Activated CD8-positive, alpha-beta memory T cell treated with anti-CD3 and anti-CD28 coated beads for 1 hour (primary cell): Measurements from ENCODE around the gene GLRA3.
"Not testable (repeated sequence)": the region's sequence is repeated elsewhere in the genome, so short reads cannot be mapped to it uniquely, and the experiment has no call there.

ENCODE experiments used
- DNase-seq, 2 donors: peaks; one replicate each; pipeline ENCODE4 v3.0.0-alpha.2; 2020; ENCODE audit warnings: low read depth in 1 of 2; ENCODE audit errors: extremely low read depth in 1 of 2

Gene GLRA3

GRCh38 chr4:174716986-174717770 lies 111.9 kb downstream of the GLRA3 start:
- DNase-seq, result no peak

GRCh38 chr4:174714393-174715211 lies 114.4 kb downstream of the GLRA3 start:
- no peak for DNase-seq

DNA sequence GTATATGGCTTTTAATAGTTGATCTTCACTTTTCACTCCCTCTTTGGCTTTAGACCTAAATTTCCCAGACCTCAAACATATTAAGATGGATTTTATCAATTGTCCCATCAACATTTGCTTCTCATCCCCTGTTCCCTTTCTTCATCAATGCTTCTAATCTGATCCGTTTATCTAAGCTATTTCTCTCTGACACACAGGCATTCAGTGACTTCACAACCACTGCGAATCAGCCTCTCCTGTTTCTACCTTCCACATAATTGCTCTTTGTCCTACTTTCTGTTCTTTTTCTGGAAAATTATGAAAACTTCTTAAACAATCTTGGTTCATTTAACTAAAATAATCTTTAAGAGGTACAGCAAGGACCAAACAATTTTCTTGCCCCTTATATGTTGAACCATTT lies 115.2 kb downstream of the GLRA3 start:
- DNase-seq, result no peak

DNA sequence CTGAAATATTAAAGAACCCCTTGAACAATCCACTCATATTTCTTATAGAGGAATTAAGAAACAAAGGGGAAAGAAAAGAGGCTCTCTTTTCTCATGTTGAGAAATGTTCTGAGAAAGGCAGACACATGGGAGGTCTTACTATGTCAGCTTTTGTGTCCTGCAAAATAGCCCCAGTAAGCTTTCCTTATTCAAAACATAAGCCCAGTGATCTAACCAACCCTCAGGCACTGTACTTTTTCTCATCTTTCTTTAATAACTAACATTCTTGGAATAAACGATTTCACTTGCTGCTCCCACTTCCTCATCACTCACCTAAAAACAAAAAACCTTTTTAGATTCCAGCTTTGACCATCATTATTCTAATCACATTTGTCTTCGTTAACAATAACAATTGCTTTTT lies 115.9 kb downstream of the GLRA3 start:
- DNase-seq, result no peak

GRCh38 chr4:174709526-174709925 lies 119.5 kb downstream of the GLRA3 start:
- no peak for DNase-seq

DNA sequence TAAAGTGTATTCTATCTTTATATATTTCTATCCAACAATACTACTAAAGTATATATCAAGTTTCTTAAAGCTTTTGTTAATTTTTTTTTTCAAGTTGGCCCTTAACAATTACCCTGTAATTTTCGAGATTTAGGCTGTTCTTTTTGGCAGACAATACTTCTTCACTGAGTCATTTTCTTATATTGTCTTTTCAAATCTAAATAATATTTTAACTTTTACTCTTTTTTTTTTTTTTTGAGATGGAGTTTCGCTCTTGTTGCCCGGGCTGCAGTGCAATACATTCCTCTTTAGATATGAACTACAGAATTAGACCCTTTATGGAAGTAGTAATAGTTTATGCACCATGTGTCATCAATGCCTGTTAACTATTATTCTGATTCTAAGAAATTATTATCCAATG lies 120.7 kb downstream of the GLRA3 start:
- DNase-seq, result no peak

DNA sequence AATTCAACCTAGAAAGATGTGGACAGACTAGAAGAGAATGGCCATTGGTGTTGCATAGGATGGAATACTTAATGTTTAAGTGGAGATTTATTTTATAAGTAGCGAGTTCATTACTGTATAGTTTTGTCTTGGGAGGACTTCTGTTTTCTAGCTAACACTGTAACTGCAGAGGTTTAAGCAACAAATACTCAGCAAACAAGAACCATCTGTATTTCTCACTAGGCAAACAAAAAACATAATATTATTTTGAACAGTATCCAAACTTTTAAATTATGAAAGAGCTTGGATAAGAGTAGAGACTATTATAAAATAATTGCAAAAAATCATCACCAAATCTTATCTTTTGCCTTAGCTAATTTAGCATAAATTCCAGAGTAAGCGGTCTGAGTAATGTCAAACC lies 121.1 kb downstream of the GLRA3 start:
- DNase-seq, result no peak

DNA sequence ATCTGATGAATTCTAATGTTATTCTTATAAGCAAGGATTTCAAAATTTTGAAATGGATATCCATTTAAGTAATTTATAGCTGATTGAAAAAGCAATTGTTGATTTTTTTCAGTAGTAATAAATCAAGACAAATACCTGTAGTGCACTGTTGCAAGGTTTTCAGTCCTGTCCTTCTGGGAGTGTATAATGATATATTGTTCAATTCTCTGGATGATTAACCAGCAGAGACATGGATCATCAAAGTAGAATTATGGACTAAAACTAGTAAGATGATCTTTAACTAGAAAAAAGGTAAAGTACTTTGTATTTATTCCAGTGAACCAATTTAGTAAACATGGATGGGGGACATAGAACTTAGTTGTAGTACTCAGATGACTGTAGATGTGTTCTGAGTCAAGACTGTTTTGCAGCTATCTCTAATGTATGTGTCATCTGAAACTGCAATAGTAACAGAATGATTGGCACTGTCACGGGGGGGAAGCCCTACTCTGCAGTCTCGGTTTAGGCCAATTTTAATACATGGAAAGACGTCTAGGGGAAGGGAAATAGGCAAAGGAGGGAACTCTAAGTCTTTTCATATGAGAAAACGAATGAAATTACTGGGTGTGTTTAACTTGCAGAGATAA lies 121.9 kb downstream of the GLRA3 start:
- DNase-seq, result no peak

DNA sequence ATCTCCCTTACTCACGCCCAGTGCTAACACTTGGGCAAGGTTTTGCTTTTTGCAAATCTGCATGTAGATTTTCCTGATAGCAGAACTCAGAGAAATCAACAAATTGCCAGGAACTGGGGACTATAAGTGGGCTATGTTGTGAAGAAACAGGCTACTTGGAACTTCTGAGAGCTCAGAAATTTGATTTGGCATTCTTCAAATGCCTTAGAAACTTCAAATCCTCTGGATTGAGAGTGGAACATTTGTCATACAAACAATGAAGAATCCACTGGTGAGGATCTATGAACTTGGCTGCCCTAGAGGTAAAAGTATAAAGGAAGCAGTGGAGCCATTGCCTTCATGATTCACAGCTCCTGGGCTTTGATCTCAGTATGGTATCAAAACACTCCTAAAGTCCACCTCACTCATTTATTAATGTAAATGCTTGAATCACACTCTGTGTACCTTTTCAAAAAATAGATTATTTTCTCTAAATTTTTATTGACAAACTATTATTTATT lies 126.0 kb downstream of the GLRA3 start:
- no peak for DNase-seq

GRCh38 chr4:174699654-174700053 lies 129.4 kb downstream of the GLRA3 start:
- DNase-seq, result no peak

DNA sequence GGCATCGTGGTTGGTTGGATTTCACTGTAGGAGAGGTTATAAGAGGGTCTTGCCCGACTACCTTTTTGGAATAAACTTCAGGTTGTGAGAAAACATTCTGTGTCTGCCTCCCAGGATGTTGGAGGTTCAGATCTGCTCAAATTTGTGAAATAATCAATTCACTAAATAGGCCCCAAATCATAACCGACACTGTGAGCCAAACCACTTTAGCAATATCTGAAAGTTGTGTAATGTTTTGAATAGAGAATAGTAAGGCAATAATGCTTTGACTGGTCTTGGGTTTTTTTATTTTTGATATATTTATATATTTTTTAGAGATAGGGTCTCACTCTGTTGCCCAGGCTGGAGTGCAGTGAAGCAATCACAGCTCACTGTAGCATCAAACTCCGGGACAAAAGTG lies 131.2 kb downstream of the GLRA3 start:
- no peak for DNase-seq

GRCh38 chr4:174697202-174697601 lies 131.8 kb downstream of the GLRA3 start:
- no peak for DNase-seq

DNA sequence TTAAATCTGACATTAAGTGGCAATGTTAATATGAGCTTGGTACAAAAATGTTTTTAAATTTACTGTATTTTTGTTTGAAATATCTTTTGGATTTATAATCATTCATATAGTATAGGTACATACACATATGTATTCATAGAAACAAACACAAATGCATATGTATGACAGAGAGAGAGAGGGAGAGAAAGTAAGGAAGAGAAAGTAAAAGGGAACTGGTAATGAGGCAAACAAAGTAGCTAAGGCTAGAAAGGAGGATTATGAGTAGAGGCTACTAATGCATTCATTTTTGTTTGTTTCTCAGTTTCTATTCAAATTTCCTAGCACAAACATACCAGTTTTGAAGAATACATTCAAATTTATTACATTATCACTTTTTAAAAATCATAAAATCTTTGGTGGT lies 132.4 kb downstream of the GLRA3 start:
- no peak for DNase-seq

DNA sequence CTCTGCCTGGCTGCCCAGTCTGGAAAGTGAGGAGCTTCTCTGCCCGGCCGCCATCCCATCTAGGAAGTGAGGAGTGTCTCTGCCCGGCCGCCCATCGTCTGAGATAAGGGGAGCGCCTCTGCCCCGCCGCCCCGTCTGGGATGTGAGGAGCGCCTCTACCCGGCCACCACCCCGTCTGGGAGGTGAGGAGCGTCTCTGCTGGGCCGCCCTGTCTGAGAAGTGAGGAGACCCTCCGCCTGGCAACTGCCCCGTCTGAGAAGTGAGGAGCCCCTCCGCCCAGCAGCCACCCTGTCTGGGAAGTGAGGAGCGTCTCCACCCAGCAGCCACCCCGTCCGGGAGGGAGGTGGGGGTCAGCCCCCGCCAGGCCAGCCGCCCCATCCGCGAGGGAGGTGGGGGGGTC lies 137.2 kb downstream of the GLRA3 start:
- DNase-seq, result not testable (repeated sequence)

DNA sequence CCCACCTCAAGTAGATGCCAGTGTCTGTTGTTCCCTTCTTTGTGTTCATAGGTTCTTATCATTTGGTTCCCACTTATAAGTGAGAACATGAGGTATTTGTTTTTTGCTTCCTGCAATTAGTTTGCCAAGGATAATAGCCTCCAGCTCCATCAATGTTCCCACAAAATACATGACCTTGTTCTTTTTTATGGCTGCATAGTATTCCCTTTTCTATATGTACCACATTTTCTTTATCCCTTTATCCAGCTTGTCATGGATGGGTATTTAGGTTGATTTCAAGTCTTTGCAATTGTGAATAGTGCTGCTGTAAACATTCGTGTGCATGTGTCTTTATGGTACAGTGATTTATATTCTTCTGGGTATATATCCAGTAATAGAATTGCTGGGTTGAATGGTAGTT lies 138.4 kb downstream of the GLRA3 start:
- DNase-seq, result no peak

DNA sequence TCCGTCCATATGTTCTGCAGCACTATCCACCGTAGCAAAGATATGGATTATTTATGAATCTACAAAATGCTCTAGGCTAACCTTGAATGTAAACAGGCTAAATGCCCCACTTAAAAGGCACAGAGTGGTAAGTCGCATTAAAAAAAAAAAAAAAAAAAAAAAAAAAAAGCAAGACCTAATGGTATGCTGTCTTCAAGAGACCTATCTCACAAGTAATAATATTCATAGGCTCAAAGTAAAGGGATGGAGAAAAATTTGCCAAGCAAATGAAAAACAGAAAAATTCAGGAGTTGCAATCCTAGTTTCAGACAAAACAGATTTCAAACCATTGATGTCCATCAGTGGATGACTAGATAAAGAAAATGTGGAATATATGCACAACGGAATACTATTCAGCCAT lies 139.4 kb downstream of the GLRA3 start:
- DNase-seq, result no peak

- DNase-seq, result no peak
Measured at GRCh38 chr4:174686826-174687225, 142.2 kb downstream of the GLRA3 start.

- DNase-seq, result no peak
Measured at GRCh38 chr4:174681723-174682300, 147.2 kb downstream of the GLRA3 start.

- no peak for DNase-seq
Measured at GRCh38 chr4:174674305-174674840, 154.7 kb downstream of the GLRA3 start.

DNA sequence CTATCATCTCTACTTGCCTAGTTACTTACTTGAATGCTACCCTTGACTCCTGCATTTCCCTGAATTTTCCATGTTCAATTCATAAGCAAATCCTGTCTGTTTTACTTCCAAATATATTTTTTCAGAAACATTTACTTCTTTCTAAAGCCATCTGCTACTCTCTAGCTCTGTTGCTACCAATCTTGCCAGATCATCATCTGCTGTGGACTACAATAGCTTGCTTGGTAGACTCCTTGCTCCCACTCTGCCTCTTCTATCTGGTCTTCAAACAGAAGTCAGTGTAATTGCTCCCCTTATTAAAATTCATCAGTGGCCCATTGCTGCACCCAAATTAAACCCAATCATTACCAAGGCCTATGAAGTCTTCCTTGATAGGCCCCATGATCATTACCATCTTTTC lies 155.2 kb downstream of the GLRA3 start:
- no peak for DNase-seq

DNA sequence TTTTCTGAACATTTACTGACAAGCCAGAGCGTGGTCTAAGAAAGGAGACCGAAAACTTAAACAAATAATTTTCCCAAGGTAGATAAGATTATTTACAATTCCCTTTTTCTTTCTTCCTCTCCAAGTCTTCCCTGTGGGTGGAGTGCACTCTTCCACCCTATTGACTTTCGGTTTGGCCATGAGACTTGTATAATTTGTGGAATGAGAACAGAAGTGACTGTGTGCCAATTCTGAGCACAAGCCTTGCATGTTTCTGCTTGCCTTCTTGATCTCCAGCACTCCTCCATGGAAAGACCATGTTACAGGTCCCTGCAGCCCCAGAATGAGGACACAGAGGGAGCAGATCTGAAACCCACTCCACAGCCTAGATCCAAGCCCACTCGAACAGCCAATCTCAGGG lies 156.8 kb downstream of the GLRA3 start:
- no peak for DNase-seq
